NCI-H2171 (cell line): ENCODE measurements around the gene DPP4.

Source experiments
- DNase-seq: peaks from one replicate; lab custom pipeline; 2025; lab: John Stamatoyannopoulos, UW

Gene DPP4

GRCh38 chr2:162085090-162085891 lies 11.3 kb upstream of the DPP4 start:
- DNase-seq, result no peak

- no peak for DNase-seq
These were observed 10.5 kb upstream of the DPP4 start for GRCh38 chr2:162084536-162084935.

- no peak for DNase-seq
These were observed 8.7 kb upstream of the DPP4 start for GRCh38 chr2:162082681-162083080.

GRCh38 chr2:162082036-162082435 lies 8.0 kb upstream of the DPP4 start:
- DNase-seq, result no peak

GRCh38 chr2:162079514-162079913 lies 5.5 kb upstream of the DPP4 start:
- DNase-seq, result no peak

GRCh38 chr2:162075689-162076132 lies 1.7 kb upstream of the DPP4 start:
- DNase-seq, result no peak

GRCh38 chr2:162074928-162075688 lies 1.1 kb upstream of the DPP4 start:
- DNase-seq, result no peak

- DNase-seq, result no peak
These were observed 549 bp upstream of the DPP4 start for GRCh38 chr2:162074632-162074895.

- DNase-seq, result no peak
These were observed 783 bp downstream of the DPP4 start for GRCh38 chr2:162072976-162073887.

- no peak for DNase-seq
These were observed 1.8 kb downstream of the DPP4 start for GRCh38 chr2:162072181-162072702.

GRCh38 chr2:162071001-162071400 lies 3.0 kb downstream of the DPP4 start:
- DNase-seq, result no peak

- DNase-seq, result no peak
These were observed 3.6 kb downstream of the DPP4 start for GRCh38 chr2:162070228-162070936.

GRCh38 chr2:162069267-162069903 lies 4.6 kb downstream of the DPP4 start:
- no peak for DNase-seq

GRCh38 chr2:162067596-162067995 lies 6.4 kb downstream of the DPP4 start:
- DNase-seq, result no peak

GRCh38 chr2:162065767-162066166 lies 8.2 kb downstream of the DPP4 start:
- no peak for DNase-seq

- no peak for DNase-seq
These were observed 10.1 kb downstream of the DPP4 start for GRCh38 chr2:162063899-162064298.

- DNase-seq, result no peak
These were observed 10.7 kb downstream of the DPP4 start for GRCh38 chr2:162063281-162063680.

- no peak for DNase-seq
These were observed 11.5 kb downstream of the DPP4 start for GRCh38 chr2:162062559-162062958.

GRCh38 chr2:162061021-162061420 lies 13.0 kb downstream of the DPP4 start:
- no peak for DNase-seq

- DNase-seq, result no peak
These were observed 13.5 kb downstream of the DPP4 start for GRCh38 chr2:162060532-162060931.
